Measurements from ENCODE around the gene NES. TPM values are rescaled to one million over a fixed set of nuclear protein-coding genes. Genes with fewer than 3 reads are reported as not detected.
A peak's percentile ranks its signal among the peaks of the same experiment; 100 is the strongest.

NES gene
- total and polyA plus RNA-seq, 2 of the 8 experiments (the other 6 are each of a cell fraction or from before 2014, with no cell fraction given) = 13.3 to 135 TPM

DNA sequence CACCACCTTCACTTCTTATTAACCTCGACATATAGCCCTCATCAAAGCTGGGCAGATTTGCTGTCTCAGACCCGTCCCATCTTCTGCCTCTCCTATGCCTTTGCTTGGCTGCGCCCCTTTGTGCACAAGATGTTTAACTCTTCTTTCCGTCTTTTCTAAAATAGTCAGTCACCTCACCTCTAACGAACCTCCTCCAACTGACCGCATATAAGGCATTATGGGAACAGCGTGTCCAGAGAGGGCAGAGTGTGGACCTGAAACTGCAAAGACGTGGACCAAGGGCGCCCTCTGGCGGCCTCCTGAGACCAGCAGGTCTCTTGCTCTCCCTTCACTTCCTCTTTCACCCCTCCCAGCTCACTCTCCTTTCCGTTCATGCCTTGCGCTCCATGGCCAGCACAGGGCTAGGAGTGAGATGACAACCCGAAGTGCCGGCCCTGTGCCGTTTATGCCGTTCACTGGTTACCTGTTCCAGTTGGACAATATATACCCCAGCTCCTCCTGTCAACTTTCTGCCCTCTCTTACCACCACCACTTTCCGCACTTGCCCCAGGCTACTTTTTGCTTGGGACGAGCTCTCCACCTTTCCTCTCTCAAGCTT, 48.6 kb upstream of the NES start:
- H2AK5ac ChIP-seq (ENCODE audit: low read depth, low read length) = no peak overlapping the region
- H3K36me3 ChIP-seq (ENCODE audit: control insufficient read depth in 2 of 4, insufficient read depth in 4 of 4, low read length in 3 of 4) = peaks cover 16 to 31% (median 30%) of the 10 kb centered on the region in 4 experiments
- H3K14ac ChIP-seq (ENCODE audit: insufficient read length) = no peak overlapping the region
- H3K4me2 ChIP-seq (ENCODE audit: insufficient read depth in 1 of 2, low read depth in 2 of 2, low read length in 2 of 2) = peak overlapping the region; percentile 65 to 97
- peak overlapping the region in 3 of 4 experiments; percentile 24 to 92 (median 43); a peak in 6 of 8 replicates for H3K4me3 ChIP-seq (ENCODE audit: extremely low read depth in 1 of 4, insufficient read depth in 2 of 4, low read depth in 3 of 4, low read length in 4 of 4)
- no peak overlapping the region for H3K27ac ChIP-seq (ENCODE audit: low read depth, low read length)
- DNase-seq (ENCODE audit: low read depth in 1 of 2, low spot score in 2 of 2) = peak in 1 of 2 experiments; percentile 88
- no peak overlapping the region for H3K4ac ChIP-seq (replicated peaks; ENCODE audit: insufficient read length, low read depth, low read length)
- H2BK12ac ChIP-seq (ENCODE audit: low read depth, low read length) = no peak overlapping the region
- ChIA-PET CTCF (ENCODE audit: partially characterized antibody) (interaction anchor here (0.6 to 65.2 kb wide), 60 partner anchors 10 to 226 kb away, joined by 3 to 4284 read pairs (median 7); partner anchors contain the start of genes CRABP2, GPATCH4, HAPLN2 and HDGF), POLR2A (ENCODE audit: partially characterized antibody) (interaction anchor here (0.7 to 13.3 kb wide), 16 partner anchors 9 to 198 kb away, joined by 3 to 214 read pairs (median 11); partner anchors contain the start of genes CRABP2, HDGF, MRPL24 and NES)
- 26% methylated on average over 18 of the region's 18 CpGs; no CpG with 5 or more reads in 1 of the 2 experiments for WGBS, 2 experiments (ENCODE audit: extremely low coverage in 1 of 2, insufficient coverage in 1 of 2, insufficient read length in 1 of 2, insufficient replicate concordance in 2 of 2, low coverage in 1 of 2, low lambda C conversion rate in 2 of 2, missing lambda C conversion rate in 1 of 2)
- no peak overlapping the region for H4K91ac ChIP-seq (replicated peaks; ENCODE audit: insufficient read length, low read length)
- no peak overlapping the region for H3K56ac ChIP-seq (replicated peaks; ENCODE audit: insufficient read length, low read depth, low read length)
- H3K23me2 ChIP-seq (ENCODE audit: low read depth, low read length) = peaks cover 8% of the 10 kb centered on the region
- H4K8ac ChIP-seq (ENCODE audit: extremely low read depth, insufficient read depth, low read length) = peak overlapping the region; percentile 53; the same call in 1 of the 2 replicates
- no peak overlapping the region for H3K23ac ChIP-seq (ENCODE audit: insufficient read length)
- H3K9me3 ChIP-seq (ENCODE audit: insufficient read depth in 2 of 2, low read depth in 1 of 2, low read length in 1 of 2) = no peaks in the 10 kb centered on the region
- no peak overlapping the region for H2BK20ac ChIP-seq (ENCODE audit: low read length)
- no peak overlapping the region for H2AFZ ChIP-seq (ENCODE audit: low read length)
- H3K79me1 ChIP-seq (ENCODE audit: low read depth, low read length) = peaks cover 6% of the 10 kb centered on the region
- H3K18ac ChIP-seq (ENCODE audit: extremely low read depth, low read length) = no peak overlapping the region
- H4K20me1 ChIP-seq (replicated peaks in 1 of 2; ENCODE audit: control insufficient read depth in 1 of 2, insufficient read depth in 2 of 2, low read length in 2 of 2) = peaks cover 22 to 34% of the 10 kb centered on the region in 2 experiments
- H3K4me1 ChIP-seq (replicated peaks in 1 of 4; ENCODE audit: control insufficient read depth in 3 of 4, insufficient read depth in 4 of 4, low read length in 3 of 4) = peaks cover 0 to 23% (median 18%) of the 10 kb centered on the region in 4 experiments; a peak in 6 of 7 replicates
- no peak overlapping the region for H2BK15ac ChIP-seq (ENCODE audit: low read length)
- no peak overlapping the region for H2BK120ac ChIP-seq (replicated peaks; ENCODE audit: low read depth, low read length)
- no peak overlapping the region for H3K9ac ChIP-seq (replicated peaks in 1 of 4; ENCODE audit: extremely low read depth in 1 of 4, low read depth in 3 of 4, low read length in 3 of 4)
- no peak overlapping the region for H2BK5ac ChIP-seq (ENCODE audit: low read depth, low read length)
- peaks cover 22 to 75% of the 10 kb centered on the region in 2 experiments for H3K79me2 ChIP-seq (ENCODE audit: control insufficient read depth in 1 of 2, insufficient read depth in 2 of 2, low read length in 2 of 2)
- no peaks in the 10 kb centered on the region for H3K27me3 ChIP-seq (replicated peaks in 1 of 4; ENCODE audit: control insufficient read depth in 3 of 4, extremely low read depth in 1 of 4, insufficient read depth in 3 of 4, low read length in 3 of 4)
- no peak overlapping the region for H4K5ac ChIP-seq (ENCODE audit: insufficient read length, low read depth, low read length)
- no peak for FAIRE-seq
- TF ChIP-seq POLR2AphosphoS5 (IDR thresholded peaks at IDR 0.05; ENCODE audit: low read depth, low read length) (no peak; the same call in 1 of the 2 replicates), SIX5 (IDR thresholded peaks at IDR 0.05; ENCODE audit: low read depth, low read length) (no peak), SAP30 (IDR thresholded peaks at IDR 0.05; ENCODE audit: insufficient read depth, insufficient replicate concordance, low read length) (peak; percentile 81), EGR1 (IDR thresholded peaks at IDR 0.05; ENCODE audit: borderline replicate concordance, low read depth, low read length) (no peak), HDAC6 (IDR thresholded peaks at IDR 0.05; ENCODE audit: low read depth, low read length) (no peak), RAD21 (IDR thresholded peaks at IDR 0.05 in 1 of 2, conservative IDR thresholded peaks at IDR 0.05 in 1 of 2; ENCODE audit: low read depth in 2 of 2, low read length in 2 of 2) (peak; percentile 96 to 98), CREB1 (IDR thresholded peaks at IDR 0.05) (peak; percentile 45; the same call in 1 of the 2 replicates), BCL11A (IDR thresholded peaks at IDR 0.05; ENCODE audit: low read depth in 2 of 2, low read length in 2 of 2) (no peak), RFX5 (IDR thresholded peaks at IDR 0.05; ENCODE audit: borderline replicate concordance, low read depth, low read length) (no peak; the same call in 1 of the 2 replicates)
